NCI-H2081 (cell line): ENCODE data around the gene TTC7B.

Experiments used
- DNase-seq, 2 experiments: peaks; one replicate each; lab custom pipeline; 2025; lab: John Stamatoyannopoulos, UW

The TTC7B gene

GRCh38 chr14:90648421-90648820 lies 167.8 kb downstream of the TTC7B start:
- no peak for DNase-seq

- DNase-seq: no peak
These were observed 168.7 kb downstream of the TTC7B start for GRCh38 chr14:90647473-90648005.

GRCh38 chr14:90645842-90646443 lies 170.3 kb downstream of the TTC7B start:
- no peak for DNase-seq

- no peak for DNase-seq
These were observed 171.3 kb downstream of the TTC7B start for GRCh38 chr14:90644882-90645281.

GRCh38 chr14:90643982-90644670 lies 172.1 kb downstream of the TTC7B start:
- DNase-seq: no peak

- no peak for DNase-seq
These were observed 173.9 kb downstream of the TTC7B start for GRCh38 chr14:90642244-90642717.

GRCh38 chr14:90641615-90642243 lies 174.5 kb downstream of the TTC7B start:
- no peak for DNase-seq

- no peak for DNase-seq
These were observed 175.1 kb downstream of the TTC7B start for GRCh38 chr14:90641168-90641567.

- no peak for DNase-seq
These were observed 176.6 kb downstream of the TTC7B start for GRCh38 chr14:90639641-90640040.

- no peak for DNase-seq
These were observed 183.4 kb downstream of the TTC7B start for GRCh38 chr14:90632871-90633270.

GRCh38 chr14:90632451-90632850 lies 183.8 kb downstream of the TTC7B start:
- no peak for DNase-seq

- DNase-seq: no peak
These were observed 185.9 kb downstream of the TTC7B start for GRCh38 chr14:90630171-90630806.

GRCh38 chr14:90629471-90629870 lies 186.8 kb downstream of the TTC7B start:
- DNase-seq: no peak

- no peak for DNase-seq
These were observed 187.4 kb downstream of the TTC7B start for GRCh38 chr14:90628825-90629224.

GRCh38 chr14:90627478-90627877 lies 188.8 kb downstream of the TTC7B start:
- DNase-seq: no peak

GRCh38 chr14:90626550-90626949 lies 189.7 kb downstream of the TTC7B start:
- no peak for DNase-seq

GRCh38 chr14:90625445-90625844 lies 190.8 kb downstream of the TTC7B start:
- DNase-seq: no peak

- DNase-seq: no peak
These were observed 191.4 kb downstream of the TTC7B start for GRCh38 chr14:90624732-90625400.

- no peak for DNase-seq
These were observed 192.0 kb downstream of the TTC7B start for GRCh38 chr14:90624227-90624626.

GRCh38 chr14:90621201-90621600 lies 195.0 kb downstream of the TTC7B start:
- no peak for DNase-seq

GRCh38 chr14:90620568-90621077 lies 195.6 kb downstream of the TTC7B start:
- no peak for DNase-seq

GRCh38 chr14:90619911-90620310 lies 196.3 kb downstream of the TTC7B start:
- DNase-seq: no peak
